HG02678 (cell line): ENCODE measurements around the gene MDM4.
A peak's percentile ranks its signal among the peaks of the same experiment; 100 is the strongest.
"Not testable (repeated sequence)": the region's sequence is repeated elsewhere in the genome, so short reads cannot be mapped to it uniquely, and the experiment has no call there.

Experiments used
- ATAC-seq: cut with Tn5 transposase; IDR thresholded peaks from one replicate; pipeline ENCODE4 v1.9.1; 2021; ENCODE audit warnings: mild to moderate bottlenecking, moderate library complexity; ENCODE audit not compliant: unreplicated experiment

The MDM4 gene

GRCh38 chr1:204560002-204560401 is 43.8 kb downstream of the MDM4 start:
- not testable (repeated sequence) for ATAC-seq

GRCh38 chr1:204560590-204561150 is 44.5 kb downstream of the MDM4 start:
- ATAC-seq, result no peak

DNA sequence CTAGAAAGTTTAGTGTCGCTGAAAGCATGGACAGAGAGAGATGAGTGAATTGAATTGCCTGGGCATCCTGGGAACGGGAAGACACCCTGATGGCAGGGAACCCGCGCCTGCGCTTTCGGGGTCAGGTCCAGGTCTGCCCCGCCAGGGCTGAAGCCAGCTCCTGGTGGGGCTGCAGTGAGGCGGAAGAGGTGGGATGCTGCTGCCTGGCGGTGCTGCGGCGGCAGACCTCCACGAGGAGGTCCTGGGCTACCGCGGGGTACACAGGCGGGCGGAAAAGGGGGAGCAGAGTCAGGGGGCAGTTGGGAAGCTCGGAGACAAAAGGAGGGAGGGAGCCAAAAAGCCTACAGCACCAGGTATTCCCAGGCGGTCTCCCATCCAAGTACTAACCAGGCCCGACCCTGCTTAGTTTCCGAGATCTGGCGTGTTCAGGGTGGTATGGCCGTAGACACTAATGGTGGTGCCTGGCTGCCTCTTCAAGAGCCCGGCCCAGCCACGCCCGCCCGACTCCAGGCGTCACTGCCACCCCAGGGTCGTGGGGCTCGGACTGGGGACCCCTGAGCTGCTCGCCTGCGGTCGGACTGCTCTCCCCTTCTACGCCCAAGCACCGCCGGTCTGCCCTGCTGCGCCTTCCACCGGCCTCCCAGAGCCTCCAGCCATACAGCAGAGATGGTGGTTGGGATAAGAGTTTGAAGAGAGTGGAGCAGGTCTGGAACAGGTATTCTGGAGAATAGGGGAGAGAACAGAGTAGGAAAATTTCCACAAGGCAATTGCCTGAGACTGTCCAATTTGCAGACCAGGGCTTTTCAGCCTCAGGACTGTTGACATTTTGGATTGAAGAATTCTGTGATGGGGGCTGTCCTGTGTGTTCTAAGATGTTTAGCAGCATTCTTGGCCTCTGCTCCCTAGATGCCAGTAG is 46.1 kb downstream of the MDM4 start:
- ATAC-seq, result no peak

DNA sequence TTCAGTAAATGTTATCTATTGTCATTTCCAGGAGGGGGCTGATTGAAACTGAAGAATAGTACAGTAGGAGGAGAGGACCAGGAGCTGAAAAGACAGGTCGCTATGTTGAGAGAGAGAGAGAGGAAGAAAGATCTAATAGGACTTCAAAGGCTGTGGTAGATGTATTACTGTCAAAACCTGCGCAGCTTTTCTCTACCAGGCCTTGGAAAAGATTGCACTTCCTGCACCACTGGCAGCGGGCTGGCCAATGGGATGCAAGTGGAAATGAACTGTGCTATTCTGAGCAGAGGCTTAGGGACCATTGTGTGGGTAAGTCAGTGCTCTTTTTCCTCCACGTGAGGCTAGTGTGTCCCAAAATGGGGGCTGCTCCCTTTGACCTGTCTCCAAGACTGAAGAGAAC is 47.1 kb downstream of the MDM4 start:
- ATAC-seq, result no peak

DNA sequence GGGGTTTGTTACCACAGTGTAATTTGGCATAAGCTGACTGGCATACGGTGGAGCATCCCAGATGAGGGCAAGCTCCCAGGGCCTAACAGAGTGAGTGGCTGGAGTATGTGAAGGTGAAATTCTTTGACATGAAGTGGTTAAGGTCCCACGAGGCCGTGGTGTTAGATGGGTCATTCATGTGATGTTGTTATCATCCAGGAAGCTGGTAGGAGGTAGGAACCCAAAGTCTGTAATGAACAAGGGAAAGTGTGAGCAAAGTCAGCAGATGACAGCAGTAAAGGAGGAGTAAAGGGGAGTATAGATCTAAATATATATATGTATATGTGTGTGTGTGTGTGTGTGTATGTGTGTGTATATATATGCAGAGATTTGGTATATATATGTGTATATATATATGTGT is 47.6 kb downstream of the MDM4 start:
- no peak for ATAC-seq

DNA sequence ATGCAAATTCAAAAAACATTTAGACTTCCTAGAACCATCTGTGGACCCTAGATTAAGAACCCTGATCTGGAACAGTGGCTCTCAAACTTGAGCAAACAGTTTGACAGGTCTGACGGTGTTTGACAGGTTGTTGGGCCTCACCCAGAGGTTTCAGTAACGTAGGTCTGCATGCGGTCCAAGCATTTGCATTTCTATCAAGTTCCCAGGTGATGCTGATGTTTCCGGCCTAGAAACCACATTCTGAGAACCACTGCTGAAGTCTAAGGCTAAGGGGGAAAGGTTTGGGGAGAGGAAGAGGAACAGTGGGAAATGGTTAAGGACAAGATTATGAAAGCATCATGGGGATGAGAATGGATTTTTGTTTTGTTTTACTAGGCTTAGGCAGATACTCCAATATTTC is 48.6 kb downstream of the MDM4 start:
- peak; percentile 75 for ATAC-seq

DNA sequence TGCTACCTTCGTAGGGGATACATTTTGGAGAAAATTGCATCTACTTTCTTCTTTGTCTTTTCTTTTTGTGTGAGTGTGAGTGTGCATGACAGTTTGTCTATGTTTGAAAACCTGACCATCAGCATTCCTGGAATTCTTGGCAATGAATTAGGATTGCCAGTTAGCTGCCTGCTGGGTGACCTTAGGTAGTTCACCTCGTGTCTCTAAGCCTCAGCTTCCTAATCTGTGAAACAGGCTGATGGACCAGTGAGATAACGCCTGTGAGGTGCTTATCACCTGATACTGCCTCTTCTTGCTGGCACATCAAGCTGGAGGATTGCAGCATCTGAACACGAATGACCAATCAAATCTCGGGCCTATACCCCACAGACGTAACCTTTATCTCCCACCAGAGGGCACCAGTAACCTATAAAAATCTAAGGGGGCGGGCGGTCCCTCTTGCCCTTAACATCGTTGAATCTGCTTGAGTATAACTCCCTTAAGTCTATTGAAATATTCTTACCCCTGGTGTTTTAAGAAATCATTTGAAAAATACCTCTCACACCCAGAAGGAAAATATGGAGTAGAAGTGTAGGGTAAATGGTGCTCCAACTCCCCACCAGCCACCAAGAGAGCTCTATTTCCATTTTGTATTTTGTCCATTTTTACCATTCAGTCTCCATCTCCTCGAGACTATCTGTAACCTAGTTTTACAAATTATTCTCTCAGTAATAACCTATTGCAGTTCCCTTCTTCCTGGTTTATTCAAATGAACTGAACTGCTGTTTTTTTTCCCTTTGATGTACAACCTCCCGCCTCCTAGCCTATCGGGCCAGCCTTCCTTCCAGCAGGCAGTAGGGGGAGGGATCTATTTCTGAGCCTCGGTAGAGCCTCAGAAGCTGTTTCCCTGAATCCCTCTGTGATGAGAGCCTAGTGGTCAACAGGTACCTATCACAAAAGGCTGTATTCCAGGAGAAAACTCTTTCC is 49.7 kb downstream of the MDM4 start:
- ATAC-seq, result no peak

- no peak for ATAC-seq
These were observed 50.4 kb downstream of the MDM4 start for GRCh38 chr1:204566583-204566955.

- no peak for ATAC-seq
These were observed 50.9 kb downstream of the MDM4 start for GRCh38 chr1:204567071-204567470.

DNA sequence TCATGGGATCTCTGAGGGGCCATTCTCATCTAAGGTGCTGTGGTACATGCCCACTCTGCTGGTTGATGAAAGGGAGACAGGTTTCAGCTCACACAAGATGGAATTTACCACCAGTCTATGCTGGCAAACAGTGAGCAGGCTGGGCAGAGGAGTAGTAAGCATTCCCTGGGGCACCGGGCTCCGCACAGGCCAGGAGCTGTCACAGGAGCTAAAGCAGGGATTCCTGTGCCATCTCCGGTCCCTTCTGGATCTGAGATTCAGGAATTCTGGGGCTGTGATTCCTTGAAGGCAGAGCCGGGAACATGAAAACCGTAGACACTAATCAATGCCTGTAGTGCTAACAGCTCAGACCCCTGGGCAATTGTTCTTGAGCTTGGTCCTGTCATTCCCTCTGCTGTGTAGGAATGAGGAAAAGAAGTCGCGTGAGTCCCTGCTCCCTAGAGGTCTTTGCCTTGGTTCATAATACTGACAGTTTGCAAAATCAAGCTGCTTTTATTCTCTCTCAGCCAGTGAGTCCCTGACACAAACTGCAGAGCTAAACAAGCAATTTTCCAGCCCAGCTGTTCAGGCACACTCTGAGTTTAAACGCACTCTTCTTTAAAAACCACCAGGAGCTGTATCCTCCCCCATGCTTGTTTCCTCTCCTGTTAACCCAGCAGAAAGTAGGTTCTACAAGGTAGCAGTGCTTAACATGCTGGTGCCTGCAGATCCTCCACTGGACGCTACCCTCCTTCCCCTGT is 52.5 kb downstream of the MDM4 start:
- no peak for ATAC-seq

- ATAC-seq, result no peak
These were observed 53.3 kb downstream of the MDM4 start for GRCh38 chr1:204569478-204569877.

- not testable (repeated sequence) for ATAC-seq
These were observed 53.8 kb downstream of the MDM4 start for GRCh38 chr1:204570021-204570420.

DNA sequence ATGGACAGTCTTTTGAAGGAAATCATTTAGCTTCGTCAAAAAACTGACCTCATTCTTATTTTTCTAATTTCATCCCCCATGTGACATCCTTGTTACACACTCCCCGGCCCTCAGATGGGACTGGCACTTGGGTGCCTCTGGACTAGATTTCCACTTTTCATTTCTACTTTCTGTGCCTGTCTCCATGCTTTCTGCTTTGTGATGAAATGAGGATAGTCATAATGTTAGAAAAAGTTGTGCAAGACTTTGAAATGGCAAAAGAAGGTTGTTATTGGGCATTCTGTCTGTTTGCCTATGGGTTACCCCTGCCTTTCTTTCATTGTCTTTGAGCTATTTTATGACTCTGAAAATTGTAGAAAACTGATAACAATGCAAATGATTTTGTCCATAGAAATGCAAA is 54.9 kb downstream of the MDM4 start:
- ATAC-seq, result no peak

DNA sequence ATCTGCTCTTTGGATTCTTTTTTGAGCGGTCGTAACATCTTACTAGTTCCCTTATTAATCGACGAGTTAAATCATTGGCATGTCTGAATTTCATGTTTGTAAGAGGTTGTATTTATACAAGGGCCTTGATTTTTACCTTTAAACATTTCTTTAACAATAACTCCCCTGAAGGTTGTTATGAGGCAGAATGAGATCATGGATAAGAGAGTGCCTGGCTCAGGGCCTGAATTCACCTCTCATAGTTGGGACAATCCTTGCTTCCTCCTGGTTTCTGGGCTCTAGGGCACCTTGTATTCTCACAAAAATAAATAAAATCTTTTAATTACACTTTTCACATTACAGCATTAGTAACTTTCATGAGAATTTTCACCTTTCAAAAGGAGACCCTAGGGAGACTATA is 55.4 kb downstream of the MDM4 start:
- ATAC-seq, result no peak

GRCh38 chr1:204572923-204573922 is 57.0 kb downstream of the MDM4 start:
- ATAC-seq, result no peak

DNA sequence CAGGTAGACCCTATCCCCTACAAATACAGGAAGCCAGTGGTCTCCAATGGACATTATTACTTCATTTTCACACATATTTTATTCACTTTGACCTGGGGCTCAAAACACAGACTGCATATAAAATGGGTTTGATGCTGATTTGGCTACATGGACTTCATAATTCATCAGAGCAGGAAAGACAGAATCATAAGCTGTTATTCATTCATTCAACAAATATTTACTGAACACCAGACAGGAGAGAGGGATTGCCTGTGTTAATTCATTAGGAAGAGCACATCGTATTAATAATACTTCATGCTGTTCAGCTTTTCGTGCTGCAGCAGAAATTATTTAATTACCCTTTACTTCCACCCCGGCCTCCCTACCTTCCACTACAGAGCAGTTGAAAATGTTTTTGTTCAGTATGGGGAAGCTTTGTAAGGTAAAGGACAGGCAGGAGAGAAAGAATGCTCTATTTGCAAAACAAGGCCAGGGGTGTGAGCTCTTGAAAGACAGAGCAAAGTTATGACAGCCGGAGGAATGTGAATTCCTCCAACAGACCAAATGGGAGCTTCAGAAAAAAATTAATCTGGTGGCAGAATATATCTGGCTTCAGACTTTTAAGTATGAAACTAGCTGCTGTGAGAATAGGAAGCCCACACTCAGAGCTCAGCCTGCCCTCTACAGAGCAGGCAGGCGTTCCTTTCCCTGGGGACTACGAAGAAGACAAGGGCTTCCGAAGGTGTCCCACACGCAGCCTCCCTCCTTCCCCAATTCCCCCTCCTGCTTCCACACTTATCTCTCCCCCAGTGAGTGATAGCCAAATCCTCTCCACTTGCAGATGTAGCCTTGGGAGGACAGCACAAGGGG is 58.0 kb downstream of the MDM4 start:
- no peak for ATAC-seq

- no peak for ATAC-seq
These were observed 58.6 kb downstream of the MDM4 start for GRCh38 chr1:204574865-204575163.

DNA sequence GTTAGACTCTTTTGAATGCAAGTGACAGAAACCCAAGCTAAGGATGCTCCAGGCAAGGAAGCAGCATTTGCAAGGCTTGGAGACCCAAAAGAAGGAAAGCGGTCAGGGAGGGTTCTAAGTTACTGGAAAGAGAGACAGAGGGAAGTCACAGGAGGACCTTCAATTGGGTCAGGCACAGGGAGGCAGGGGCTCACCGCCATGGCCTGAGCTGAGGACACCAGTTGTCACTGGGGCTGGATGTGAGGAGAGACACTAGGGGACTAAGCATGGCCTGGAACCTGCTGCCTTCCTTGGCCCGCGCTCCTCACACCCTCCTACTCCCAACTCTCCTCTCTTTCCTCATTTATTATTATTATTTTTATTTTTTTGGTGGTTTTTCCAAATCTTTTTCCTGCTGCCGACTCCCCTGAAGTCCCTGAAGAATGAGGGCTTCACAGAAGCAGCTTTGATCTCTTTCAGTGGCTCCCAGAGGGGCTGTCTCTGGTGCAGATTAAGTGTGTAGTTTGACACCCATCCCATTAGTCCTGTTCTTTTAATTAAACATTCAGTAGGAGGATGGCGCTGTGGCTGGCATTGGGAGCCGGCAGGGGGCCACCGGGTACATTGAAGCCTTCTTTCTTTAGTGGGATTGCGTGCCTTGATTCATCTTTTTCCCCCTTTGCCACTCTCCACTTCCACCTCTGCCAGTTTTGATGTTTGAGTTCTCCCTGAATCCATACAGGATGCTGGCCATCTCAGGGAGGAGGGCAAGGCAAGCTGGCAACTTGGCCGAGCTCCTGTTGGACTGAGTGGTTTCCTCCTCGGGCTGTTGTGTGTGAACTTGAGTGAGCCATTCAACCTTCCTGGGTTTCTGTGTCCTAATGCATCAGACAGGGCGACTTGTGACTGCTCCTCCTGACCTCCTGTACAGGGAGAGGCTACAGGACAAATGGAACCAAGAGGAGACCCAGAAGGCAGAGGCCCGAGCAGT is 59.3 kb downstream of the MDM4 start:
- no peak for ATAC-seq
